Measurements from ENCODE around the gene ASXL3. TPM values are rescaled to one million over a fixed set of nuclear protein-coding genes. Genes with fewer than 3 reads are reported as not detected.

ASXL3 gene
- total RNA-seq, 4 donors from 2014 or later, result 0.13 to 0.62 (median 0.41) TPM

DNA sequence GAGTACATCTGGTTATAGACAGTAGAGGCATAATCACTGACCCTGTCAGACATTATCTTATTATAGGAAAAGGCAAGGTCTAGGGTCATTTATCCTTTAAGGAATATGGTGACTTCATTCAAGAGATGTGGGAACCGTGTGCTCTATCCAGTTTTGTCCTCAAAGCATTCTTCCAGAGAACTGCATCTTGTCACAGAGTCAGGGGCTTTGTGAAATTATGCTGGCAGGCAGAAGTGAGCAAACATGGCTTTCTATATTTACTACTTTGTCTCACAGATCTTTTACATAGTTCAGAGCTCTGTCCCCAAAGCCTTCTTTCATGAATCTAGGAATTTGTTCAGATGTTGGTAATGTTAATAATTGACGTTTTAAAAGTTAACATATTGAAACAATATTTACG is 177.4 kb downstream of the ASXL3 start:
- WGBS, 2 donors, result 57 to 60% methylated on average over 3 of the region's 3 CpGs
- DNase-seq (ENCODE audit: low spot score in 2 of 2), result no peak
- H3K4me3 ChIP-seq (ENCODE audit: low read depth, poor library complexity, severe bottlenecking), result no peak overlapping the region
- TF ChIP-seq POLR2A (IDR thresholded peaks at IDR 0.05), result no peak
- TF ChIP-seq, protein P1, sequence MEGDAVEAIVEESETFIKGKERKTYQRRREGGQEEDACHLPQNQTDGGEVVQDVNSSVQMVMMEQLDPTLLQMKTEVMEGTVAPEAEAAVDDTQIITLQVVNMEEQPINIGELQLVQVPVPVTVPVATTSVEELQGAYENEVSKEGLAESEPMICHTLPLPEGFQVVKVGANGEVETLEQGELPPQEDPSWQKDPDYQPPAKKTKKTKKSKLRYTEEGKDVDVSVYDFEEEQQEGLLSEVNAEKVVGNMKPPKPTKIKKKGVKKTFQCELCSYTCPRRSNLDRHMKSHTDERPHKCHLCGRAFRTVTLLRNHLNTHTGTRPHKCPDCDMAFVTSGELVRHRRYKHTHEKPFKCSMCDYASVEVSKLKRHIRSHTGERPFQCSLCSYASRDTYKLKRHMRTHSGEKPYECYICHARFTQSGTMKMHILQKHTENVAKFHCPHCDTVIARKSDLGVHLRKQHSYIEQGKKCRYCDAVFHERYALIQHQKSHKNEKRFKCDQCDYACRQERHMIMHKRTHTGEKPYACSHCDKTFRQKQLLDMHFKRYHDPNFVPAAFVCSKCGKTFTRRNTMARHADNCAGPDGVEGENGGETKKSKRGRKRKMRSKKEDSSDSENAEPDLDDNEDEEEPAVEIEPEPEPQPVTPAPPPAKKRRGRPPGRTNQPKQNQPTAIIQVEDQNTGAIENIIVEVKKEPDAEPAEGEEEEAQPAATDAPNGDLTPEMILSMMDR (IDR thresholded peaks at IDR 0.05), result no peak
- intact Hi-C loops (cut with DNase I; ENCODE audit: low total_unique reads), result no loop called here

DNA sequence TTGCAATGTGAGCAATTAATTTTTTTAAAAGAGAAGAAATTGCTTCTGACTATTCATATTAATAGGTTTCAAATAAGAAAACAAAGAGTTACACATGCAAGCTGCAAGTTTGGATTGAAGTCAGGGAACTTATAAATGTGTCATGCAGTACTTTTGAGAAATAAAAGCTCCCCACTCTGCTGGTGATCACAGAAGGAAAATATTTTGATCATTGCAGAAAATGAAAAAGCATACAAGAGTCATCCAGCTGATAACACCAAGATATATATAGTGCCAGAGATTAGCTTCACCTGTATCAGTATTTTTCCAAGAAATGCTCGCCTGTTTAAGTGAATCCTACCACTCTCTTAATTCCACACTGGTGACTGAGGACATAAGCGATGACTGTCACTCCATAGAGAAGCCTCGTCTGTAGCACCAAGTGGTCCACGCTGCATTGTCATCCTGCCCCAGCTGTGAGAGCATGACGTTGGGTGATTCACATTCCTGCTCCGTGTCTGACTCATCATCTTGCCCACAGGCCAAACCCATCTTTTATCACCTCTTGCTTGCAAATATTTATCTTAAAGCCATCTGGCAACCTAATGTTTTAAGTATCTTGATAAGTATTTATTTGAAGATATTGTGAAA is 178.0 kb downstream of the ASXL3 start:
- intact Hi-C loops (cut with DNase I; ENCODE audit: low total_unique reads), result no loop called here
- no peak for TF ChIP-seq POLR2A (IDR thresholded peaks at IDR 0.05)
- TF ChIP-seq, protein P1 (IDR thresholded peaks at IDR 0.05), result no peak
- 32 to 35% methylated on average over 6 of the region's 6 CpGs for WGBS, 2 donors
- no peak overlapping the region for H3K4me3 ChIP-seq (ENCODE audit: low read depth, poor library complexity, severe bottlenecking)
- DNase-seq (ENCODE audit: low spot score in 2 of 2), result no peak

- 59 to 66% methylated on average over 1 of the region's 1 CpG for WGBS, 2 donors
- no peak overlapping the region for H3K4me3 ChIP-seq (ENCODE audit: low read depth, poor library complexity, severe bottlenecking)
- intact Hi-C loops (cut with DNase I; ENCODE audit: low total_unique reads), result no loop called here
- TF ChIP-seq, protein P1 (IDR thresholded peaks at IDR 0.05), result no peak
- no peak for TF ChIP-seq POLR2A (IDR thresholded peaks at IDR 0.05)
- DNase-seq (ENCODE audit: low spot score in 2 of 2), result no peak
These were observed 179.0 kb downstream of the ASXL3 start for GRCh38 chr18:33757037-33757436.

DNA sequence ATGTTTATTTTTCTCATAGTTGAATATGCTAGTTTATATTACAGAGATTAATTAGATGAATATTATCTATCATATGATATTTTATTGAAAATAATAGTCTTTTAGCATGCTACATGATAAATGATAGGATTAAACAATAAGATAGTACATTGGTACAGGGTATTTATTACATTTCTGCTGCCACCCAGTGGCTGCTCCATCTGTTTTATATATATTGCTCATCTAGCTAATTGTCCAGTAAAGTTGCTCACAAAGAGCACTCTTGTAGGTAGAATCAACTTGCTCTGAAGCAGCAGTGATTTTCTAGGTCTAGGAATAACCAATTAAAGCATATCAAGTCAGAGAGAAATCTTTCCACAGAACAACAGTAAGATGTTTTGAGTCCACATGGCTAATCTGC is 183.3 kb downstream of the ASXL3 start:
- intact Hi-C loops (cut with DNase I; ENCODE audit: low total_unique reads), result no loop called here
- no peak for TF ChIP-seq POLR2A (IDR thresholded peaks at IDR 0.05)
- TF ChIP-seq, protein P1 (IDR thresholded peaks at IDR 0.05), result no peak
- no peak for DNase-seq (ENCODE audit: low spot score in 2 of 2)
- H3K4me3 ChIP-seq (ENCODE audit: low read depth, poor library complexity, severe bottlenecking), result no peak overlapping the region

- TF ChIP-seq, protein P1 (IDR thresholded peaks at IDR 0.05), result no peak
- TF ChIP-seq POLR2A (IDR thresholded peaks at IDR 0.05), result no peak
- intact Hi-C loops (cut with DNase I; ENCODE audit: low total_unique reads), result no loop called here
- H3K4me3 ChIP-seq (ENCODE audit: low read depth, poor library complexity, severe bottlenecking), result no peak overlapping the region
- no peak for DNase-seq (ENCODE audit: low spot score in 2 of 2)
These were observed 203.4 kb downstream of the ASXL3 start for GRCh38 chr18:33781429-33781828.

Other genes with a start within 250 kb of the ASXL3 start
- 1 to 10 TPM in 1 of 4 donors, under 1 TPM in 1, not detected in 2; 0.39 to 1.4 TPM for gene CCDC178, start 137.5 kb upstream of the ASXL3 start, total RNA-seq